Heart left ventricle (tissue), 16 donors: ENCODE data around the gene PPFIBP1. TPM values are rescaled to one million over a fixed set of nuclear protein-coding genes. Genes with fewer than 3 reads are reported as not detected.

ENCODE experiments used
- ATAC-seq, 4 donors: fragments of 200-7000 bp; cut with Tn5 transposase; one replicate each; pipeline ENCODE4 v1.9.1; 2020 to 2022; ENCODE audit warnings: moderate library complexity in 4 of 4, mild to moderate bottlenecking in 3 of 4, moderate number of reproducible peaks in 1 of 4
- DNase-seq, 5 donors: peaks; one replicate each; pipeline ENCODE4 v3.0.0-alpha.2; 2020
- H3K27ac ChIP-seq, 12 donors: fragments of 200-600 bp; sonication (generic) in 4 of 12; one replicate each; pipeline versions ENCODE4 v1.5.0 to v1.8.0; 2016 to 2022; ENCODE audit warnings: mild to moderate bottlenecking in 2 of 12
- H3K27me3 ChIP-seq, 9 donors: fragments of 200-600 bp; sonication (generic) in 2 of 9; one replicate each; pipeline versions ENCODE4 v1.5.1 to v1.8.0; 2016 to 2022; ENCODE audit warnings: mild to moderate bottlenecking in 3 of 9
- H3K36me3 ChIP-seq, 9 donors: fragments of 200-600 bp; sonication (generic) in 2 of 9; one replicate each; pipeline versions ENCODE4 v1.5.0 to v1.8.0; 2018 to 2022; ENCODE audit warnings: mild to moderate bottlenecking in 2 of 9
- H3K4me1 ChIP-seq, 12 donors: fragments of 200-600 bp; sonication (generic) in 4 of 12; one replicate each; pipeline versions ENCODE4 v1.5.0 to v1.8.0; 2016 to 2022; ENCODE audit warnings: mild to moderate bottlenecking in 3 of 12
- H3K4me3 ChIP-seq, 12 donors: fragments of 200-600 bp; sonication (generic) in 4 of 12; one replicate each; pipeline versions ENCODE4 v1.5.0 to v1.8.0; 2017 to 2022; ENCODE audit warnings: mild to moderate bottlenecking in 9 of 12, moderate library complexity in 4 of 12
- H3K9me3 ChIP-seq, 12 donors: fragments of 200-600 bp; sonication (generic) in 4 of 12; one replicate each; pipeline versions ENCODE4 v1.5.0 to v1.8.0; 2016 to 2022; ENCODE audit warnings: mild to moderate bottlenecking in 1 of 12
- CTCF ChIP-seq, 12 donors: fragments of 200-600 bp; sonication (generic) in 4 of 12; IDR thresholded peaks; one replicate each; pipeline versions ENCODE4 v1.5.0 to v1.8.0; 2018 to 2022; ENCODE audit warnings: antibody characterized with exemption in 12 of 12, mild to moderate bottlenecking in 5 of 12
- POLR2A ChIP-seq, 2 donors: fragments of 450-650 bp; IDR thresholded peaks; one replicate each; pipeline ENCODE4 v1.6.1; 2017; ENCODE audit warnings: antibody characterized with exemption in 2 of 2, mild to moderate bottlenecking in 2 of 2, moderate library complexity in 2 of 2
- WGBS, 4 donors: extraction: QIAGEN DNeasy Blood & Tissue Kit in 2 of 4; methylation state at CpG; one replicate each; pipeline versions ENCODE4 v1.1.5 to v1.1.7; 2013 to 2018; 5-methylcytosine and 5-hydroxymethylcytosine counted together
- intact Hi-C, 10 donors: fragments of 100-400 bp; cut with DNase I; formaldehyde crosslinking; loops; one replicate each; pipeline versions ENCODE4 v1.11.1 to v1.14.2; 2022
- polyA plus RNA-seq, 2 donors: library from polyadenylated mRNA; stranded (reverse); fragments of 200-250 nt; gene quantifications; one replicate each; pipeline ENCODE4 v1.2.3, GENCODE V29; 2013
- total RNA-seq, 9 donors: library from RNA; depleted of rRNA in 2 of 9; stranded (reverse); fragments of >200 nt in 2 of 9; fragmentation: NEBNext Ultra II Directional in 3 of 9; extraction: Animal tissue kit (Norgen Biotek cat#: 25700) in 3 of 9; gene quantifications; one replicate each; pipeline versions ENCODE4 v1.1.0 to v1.2.4, GENCODE V29; 2016 to 2023
- donor health status: ischemic (EF 13 %, LVEDD 7.1; RV severe dilation, severe dysfunction).
- donor health status: healthy with polysubstance abuse.
- donor health status: DM: no; HTN: yes; CAD: no.
- donor health status: DM: no; HTN: no; CAD: no.
- donor health status: ischemic (EF 25% LVEDD 6.9; RV normal size, moderate dysfunction).
- donor health status: ischemic (EF 25% LVEDD 5.7; RV mildly dilated, moderate dysfunction).
- donor health status: healthy.
- donor health status: DM: yes; HTN: yes; CAD: no.
- donor health status: ischemic (EF 35%, LVEDD 5.7; RV mildly dilated, moderate dysfunction).
- donor health status: nonischemic (EF 11% LVEDD 7.7; RV severe dilation, severe dysfunction).
- donor health status: DM: yes; HTN: yes; CAD: no.
- donor health status: PGD.
- donor health status: ischemic (EF 29% LVEDD 5.4; RV normal size, mild dysfunction).
- donor health status: nonischemic (EF 23%, LVEDD 6.1; RV moderate dilation, normal function).

PPFIBP1 gene
- total and polyA plus RNA-seq, 11 donors, result 48.7 to 413 (median 265) TPM

GRCh38 chr12:27555925-27556778, 32.1 kb downstream of the PPFIBP1 start:
- intact Hi-C loops, result loop anchor here in 1 of 10 donors (2.0 kb wide), 1 partner anchor 31 kb away; the partner anchor contains the start of gene PPFIBP1
- Histone ChIP-seq H3K27me3 (no peaks in the 10 kb centered on the region), H3K27ac (peak overlapping the region; percentile 66 to 91 (median 86)), H3K4me1 (peaks cover 36 to 99% (median 77%) of the 10 kb centered on the region in 12 donors), H3K4me3 (peak overlapping the region in 5 of 12 donors; percentile 1 to 38 (median 6)), H3K9me3 (no peaks in the 10 kb centered on the region), H3K36me3 (no peaks in the 10 kb centered on the region)
- TF ChIP-seq POLR2A (IDR thresholded peaks at IDR 0.05) (no peak), CTCF (IDR thresholded peaks at IDR 0.05) (no peak)
- ATAC-seq (peak in 1 of 4 donors; percentile 11), DNase-seq (no peak)
- WGBS, 4 donors, result 27 to 46% (median 33%) methylated on average over 6 of the region's 6 CpGs

- Histone ChIP-seq H3K4me1 (peaks cover 30 to 85% (median 64%) of the 10 kb centered on the region in 12 donors), H3K9me3 (no peaks in the 10 kb centered on the region), H3K4me3 (no peak overlapping the region), H3K27ac (peak overlapping the region in 5 of 12 donors; percentile 1 to 47 (median 39)), H3K36me3 (no peaks in the 10 kb centered on the region), H3K27me3 (no peaks in the 10 kb centered on the region)
- intact Hi-C loops, result loop anchor here in 1 of 10 donors (5.0 kb wide), 1 partner anchor 33 kb away; no protein-coding TSS in a partner anchor
- TF ChIP-seq CTCF (IDR thresholded peaks at IDR 0.05) (no peak), POLR2A (IDR thresholded peaks at IDR 0.05) (no peak)
- ATAC-seq (no peak), DNase-seq (no peak)
- 66 to 80% (median 73%) methylated on average over 2 of the region's 2 CpGs for WGBS, 4 donors
These were observed 36.1 kb downstream of the PPFIBP1 start for GRCh38 chr12:27560126-27560525.

GRCh38 chr12:27561535-27562350, 37.7 kb downstream of the PPFIBP1 start:
- TF ChIP-seq CTCF (IDR thresholded peaks at IDR 0.05) (no peak), POLR2A (IDR thresholded peaks at IDR 0.05) (no peak)
- no peaks in the 10 kb centered on the region for H3K36me3 ChIP-seq
- DNase-seq (no peak), ATAC-seq (peak; percentile 35 to 64 (median 58))
- peak overlapping the region in 11 of 12 donors; percentile 5 to 52 (median 33) for H3K27ac ChIP-seq
- H3K4me1 ChIP-seq, result peaks cover 19 to 85% (median 64%) of the 10 kb centered on the region in 12 donors
- no peaks in the 10 kb centered on the region for H3K9me3 ChIP-seq
- H3K27me3 ChIP-seq, result no peaks in the 10 kb centered on the region
- WGBS, 4 donors, result 24 to 40% (median 33%) methylated on average over 6 of the region's 6 CpGs
- no peak overlapping the region for H3K4me3 ChIP-seq
- intact Hi-C loops, result loop anchor here in 1 of 10 donors (5.0 kb wide), 1 partner anchor 34 kb away; no protein-coding TSS in a partner anchor
